Transverse colon (tissue), 4 donors: ENCODE data around the gene ZNF416.

ENCODE experiments used
- CTCF ChIP-seq, 5 experiments: fragments of 200-600 bp in 3 of 5; fragments of 450-650 bp in 2 of 5; sonication (generic) in 3 of 5; IDR thresholded peaks; 1 replicate in 2 of 5; 2 replicates in 3 of 5; pipeline ENCODE4 v1.5.1; 2016 to 2017; ENCODE audit warnings: antibody characterized with exemption in 5 of 5, inconsistent platforms in 3 of 5, mild to moderate bottlenecking in 2 of 5, moderate library complexity in 1 of 5
- EP300 ChIP-seq: sonication (generic); formaldehyde crosslinking; IDR thresholded peaks from one replicate; pipeline ENCODE4 v1.6.1; 2017; ENCODE audit warnings: antibody characterized with exemption, low read depth
- POLR2AphosphoS5 ChIP-seq, 3 donors: sonication (generic); formaldehyde crosslinking; IDR thresholded peaks; one replicate each; pipeline ENCODE4 v1.6.1; 2016; ENCODE audit warnings: antibody characterized with exemption in 3 of 3

GRCh38 chr19:57559008-57559403 is 19.7 kb downstream of the ZNF416 start:
- TF ChIP-seq CTCF (IDR thresholded peaks at IDR 0.05), result no peak
- no peak for TF ChIP-seq EP300
- no peak for TF ChIP-seq POLR2AphosphoS5 (IDR thresholded peaks at IDR 0.05)
